Effector CD4-positive, alpha-beta T cell (primary cell): ENCODE results near the gene AGMO.

Experiments used
- DNase-seq: peaks from one replicate; pipeline ENCODE4 v3.0.0-alpha.2; 2020

AGMO gene

DNA sequence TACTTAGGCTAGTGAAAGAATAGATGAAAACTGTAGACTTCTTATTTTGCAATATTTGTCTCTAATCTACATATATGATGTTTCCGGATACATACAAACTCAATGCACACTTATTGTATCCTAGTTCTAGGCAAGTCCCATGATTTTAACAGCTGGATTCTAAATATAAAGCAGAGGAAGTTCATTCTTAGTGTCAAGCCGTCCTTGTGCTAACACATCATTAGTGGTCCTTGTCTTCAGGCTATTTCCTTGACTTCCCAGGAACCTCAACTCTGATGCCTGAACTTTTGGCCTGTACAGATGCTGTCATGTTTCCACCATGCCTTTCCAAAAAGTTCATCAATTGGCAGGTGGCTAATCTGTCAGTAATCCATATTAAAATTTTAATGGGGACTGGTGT, 357.4 kb downstream of the AGMO start:
- no peak for DNase-seq

DNA sequence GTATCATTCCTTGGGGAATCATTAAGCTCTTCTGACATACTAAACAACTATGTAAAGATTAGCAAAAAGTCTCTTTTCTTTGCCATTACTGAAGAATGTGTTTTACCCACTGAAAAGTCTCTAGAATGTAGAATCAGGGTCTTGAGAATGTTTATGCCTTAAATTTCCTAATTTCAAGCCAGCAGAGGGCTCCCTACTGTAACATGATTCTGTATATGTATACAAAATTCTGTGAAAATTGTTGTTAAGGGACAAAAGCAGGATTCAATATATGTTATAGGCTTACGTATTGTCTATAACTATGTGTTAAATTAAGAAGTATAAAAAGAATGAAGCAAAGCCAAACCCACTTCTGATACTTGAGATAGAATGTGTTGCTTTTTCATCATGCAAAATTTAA, 362.3 kb downstream of the AGMO start:
- no peak for DNase-seq

DNA sequence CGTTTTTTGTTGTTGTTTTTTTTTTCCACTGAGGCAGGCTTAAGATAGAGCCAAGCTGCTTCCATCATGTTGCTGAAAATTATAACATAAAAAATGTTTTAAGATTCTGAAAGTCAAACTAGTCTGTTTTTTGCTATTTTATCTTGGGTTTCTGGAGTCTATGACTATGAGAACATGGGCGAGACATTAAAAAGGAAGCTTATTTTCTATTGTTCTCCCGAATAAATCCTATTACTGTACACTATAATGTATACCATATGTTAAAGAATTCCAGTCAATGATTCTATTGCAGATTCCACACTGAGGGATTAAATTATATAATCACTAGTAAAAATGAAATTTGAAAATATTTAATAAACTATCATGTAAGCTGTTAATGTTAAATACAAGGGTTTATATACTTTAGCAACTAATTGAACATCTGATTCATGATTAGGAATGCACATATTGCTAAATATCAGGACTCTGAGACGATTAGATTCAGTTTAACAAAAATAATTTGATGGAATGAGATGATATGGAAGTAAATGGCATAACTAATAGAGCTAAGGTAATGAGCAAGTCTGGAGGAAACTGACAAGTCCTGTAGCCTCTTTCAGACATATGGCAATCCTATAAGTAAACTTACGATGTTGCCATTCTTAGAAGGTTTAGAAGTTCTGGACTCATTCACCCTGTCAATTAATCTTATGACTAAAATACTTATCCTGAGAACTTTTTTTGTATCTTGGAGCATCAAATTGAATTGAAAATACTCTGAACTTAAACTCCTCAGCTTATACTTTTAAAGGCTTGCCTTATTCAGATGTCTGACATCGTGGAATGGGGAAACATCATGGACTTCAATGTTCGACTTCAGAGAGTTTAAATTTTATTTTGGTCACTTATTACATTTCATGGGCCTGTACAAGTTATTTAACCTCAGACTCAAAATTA, 364.5 kb downstream of the AGMO start:
- no peak for DNase-seq

DNA sequence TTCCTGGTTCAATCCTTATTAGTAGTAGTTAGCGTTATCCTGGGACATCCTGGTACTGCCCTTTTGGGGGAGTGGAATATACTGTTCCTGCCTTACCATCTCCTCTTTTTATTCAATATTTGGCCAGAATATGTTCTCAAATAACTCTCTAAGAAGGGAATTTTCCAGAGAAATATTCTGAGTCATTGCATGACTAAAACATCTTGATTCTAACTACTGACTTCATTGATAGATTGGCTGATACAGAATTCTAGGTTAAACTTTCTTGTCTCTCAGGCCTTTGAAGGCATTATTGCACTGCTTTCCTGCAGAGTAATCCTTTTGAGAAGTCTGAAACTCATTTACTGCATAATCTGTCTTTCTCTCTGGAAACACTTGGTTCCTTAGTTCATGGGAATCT, 383.8 kb downstream of the AGMO start:
- no peak for DNase-seq

DNA sequence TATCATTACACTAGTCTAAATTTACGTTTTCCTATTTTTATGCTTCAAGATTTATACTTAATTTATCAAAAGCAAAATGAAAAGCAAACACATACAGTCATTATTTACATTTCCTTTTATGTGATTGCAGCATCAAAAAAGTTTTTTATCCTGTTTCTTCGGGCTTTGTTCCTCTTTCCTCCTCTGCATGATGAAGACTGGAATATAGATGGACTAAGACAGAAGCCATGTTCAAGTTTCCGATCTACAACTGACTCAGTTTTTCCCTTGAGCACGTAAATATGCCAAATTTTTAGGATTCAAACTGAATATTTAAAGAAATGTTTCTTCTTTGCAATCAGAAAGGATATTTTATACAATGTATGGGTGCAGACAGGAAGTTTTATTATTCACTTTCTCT, 385.7 kb downstream of the AGMO start:
- DNase-seq: no peak

DNA sequence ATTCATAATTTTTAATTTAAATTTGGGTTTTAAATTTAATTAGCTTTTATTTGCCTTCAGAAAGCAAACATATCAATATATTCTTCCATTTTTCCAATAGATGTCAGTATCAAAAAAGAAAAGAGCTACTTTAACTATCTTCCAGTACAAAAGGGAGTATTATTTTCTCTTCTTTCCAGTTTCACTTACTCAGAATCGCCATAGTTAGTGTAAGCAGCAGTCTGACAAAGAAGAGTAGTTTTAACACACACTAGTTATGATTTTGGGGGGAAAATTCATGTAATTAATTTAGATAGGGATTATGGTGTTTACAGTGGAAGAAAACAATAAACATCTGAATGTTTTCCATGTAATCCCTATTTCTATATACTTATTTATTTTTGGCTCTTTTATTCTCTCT, 386.7 kb downstream of the AGMO start:
- no peak for DNase-seq

DNA sequence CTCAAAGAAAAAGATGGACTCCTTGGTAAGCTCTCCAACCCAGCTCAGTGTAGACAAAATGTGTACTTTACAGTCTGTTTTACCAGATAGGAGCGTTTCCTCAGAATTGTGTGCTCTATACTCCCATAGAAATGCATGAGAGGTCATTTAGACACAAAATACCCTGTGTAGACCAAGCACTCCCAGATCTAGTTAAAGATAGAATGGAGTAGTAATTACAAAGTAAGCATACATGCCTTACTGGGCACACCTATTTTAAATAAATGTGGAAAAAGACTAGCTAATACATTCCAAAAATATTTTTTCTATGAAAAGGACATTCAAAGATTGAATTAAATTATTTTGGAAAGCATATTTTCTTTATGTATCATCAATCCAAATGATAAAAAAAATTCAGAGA, 387.3 kb downstream of the AGMO start:
- no peak for DNase-seq

DNA sequence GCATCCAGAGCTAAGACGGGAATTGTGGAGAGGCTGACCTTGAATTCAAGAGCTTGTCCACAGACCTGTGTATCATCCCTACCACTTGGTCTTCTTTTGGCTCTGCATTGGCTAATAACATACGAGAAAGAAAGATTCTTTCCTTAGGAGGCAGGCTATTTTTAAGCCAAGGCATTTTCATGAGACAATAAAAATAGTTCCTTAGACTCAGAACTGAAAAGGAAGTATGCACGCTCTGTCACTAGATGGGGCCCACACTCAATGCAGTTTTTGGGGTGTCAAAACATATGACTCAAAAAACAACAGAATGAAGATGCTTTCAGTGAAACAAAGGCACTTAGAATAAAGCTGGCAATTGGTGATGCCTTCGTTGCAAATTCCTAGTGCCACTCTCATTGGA, 393.3 kb downstream of the AGMO start:
- DNase-seq: no peak

DNA sequence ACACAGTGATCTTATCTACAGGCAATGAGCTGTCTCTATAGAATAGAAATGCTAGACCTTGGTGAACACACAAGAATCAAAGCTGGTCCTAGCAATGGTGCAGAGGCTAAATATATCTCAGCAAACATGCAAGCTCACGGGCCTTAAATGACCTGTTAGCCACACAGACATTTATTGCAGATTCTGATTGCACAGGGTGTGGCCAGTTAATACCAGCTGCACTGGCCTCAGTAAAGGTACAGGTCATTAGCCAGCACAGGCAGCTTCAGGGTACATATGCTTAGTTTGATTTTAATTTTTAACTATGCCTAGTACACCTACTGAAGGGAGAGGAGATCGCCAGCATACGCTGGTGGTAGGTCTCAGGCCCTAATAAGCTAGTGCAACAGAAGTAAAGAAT, 393.9 kb downstream of the AGMO start:
- DNase-seq: no peak

DNA sequence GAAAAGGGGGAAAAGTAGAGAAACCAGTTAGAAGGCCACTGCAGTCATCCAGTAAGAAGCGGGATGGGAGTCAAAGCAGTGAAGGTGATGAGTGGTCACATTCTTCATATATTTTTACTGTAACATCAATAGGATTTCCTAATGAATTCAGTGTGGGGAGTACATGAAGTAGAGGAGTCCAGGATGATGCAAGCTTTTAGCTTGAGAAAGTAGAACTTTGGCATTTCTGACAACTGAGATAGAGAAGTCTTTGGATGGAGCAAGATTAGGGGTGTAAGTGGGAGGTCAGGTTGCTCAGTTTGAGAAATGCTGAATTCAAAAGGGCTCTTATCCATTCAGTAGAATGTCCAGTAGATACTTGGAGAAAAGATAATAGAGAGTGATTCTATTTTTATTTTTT, 395.2 kb downstream of the AGMO start:
- DNase-seq: no peak

DNA sequence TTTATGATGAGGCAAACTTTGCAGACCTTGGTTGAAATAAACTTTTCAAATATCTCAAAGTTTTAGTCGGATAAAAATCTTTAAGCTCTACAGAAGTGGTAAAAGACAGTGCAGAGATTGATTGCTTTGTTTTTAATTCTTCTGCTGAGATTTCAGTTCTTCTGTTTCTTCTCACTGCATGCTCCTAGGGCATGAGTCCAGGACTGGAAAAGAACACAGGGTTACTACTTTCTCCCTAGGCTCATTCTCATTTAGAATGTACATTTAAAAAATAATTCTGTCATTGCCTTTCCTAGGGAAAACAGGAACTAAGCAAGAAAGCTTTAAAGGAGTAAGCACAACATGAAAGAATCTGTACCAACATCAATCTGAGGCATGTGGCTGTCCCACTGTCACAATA, 402.6 kb downstream of the AGMO start:
- DNase-seq: no peak

DNA sequence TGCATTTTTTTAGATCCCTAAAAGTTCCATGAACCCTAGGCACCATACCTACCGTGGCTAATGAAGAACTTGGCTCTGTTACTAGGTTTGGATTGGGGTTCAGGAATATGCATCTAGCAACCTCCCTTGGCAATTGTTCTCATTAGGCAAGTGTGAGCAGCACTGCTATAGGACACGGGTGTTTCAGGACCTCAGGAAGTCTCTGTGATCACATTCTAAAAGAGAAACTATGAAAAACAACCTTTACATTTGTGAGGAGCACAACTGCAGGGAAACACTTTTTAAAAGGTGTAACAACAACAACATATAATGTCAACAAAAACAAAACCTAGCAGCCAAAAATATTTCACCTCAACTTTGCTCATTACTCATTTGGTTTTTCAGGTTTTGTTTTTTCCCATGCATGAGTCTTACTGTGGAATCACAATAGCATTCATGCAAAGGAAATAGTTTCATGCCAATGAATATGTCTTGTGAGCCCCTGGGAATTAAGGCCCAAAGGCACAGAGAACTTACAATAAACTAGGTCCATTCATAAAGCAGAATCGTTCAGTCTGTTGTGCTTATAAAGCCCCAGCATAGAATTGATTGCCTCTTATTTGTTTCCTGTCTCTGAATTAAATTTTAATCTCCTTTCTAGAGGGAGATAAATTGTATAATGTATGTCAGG, 403.5 kb downstream of the AGMO start:
- no peak for DNase-seq
